H1 (cell line): Measurements from ENCODE around the gene TMEM163. TPM values are rescaled to one million over a fixed set of nuclear protein-coding genes. Genes with fewer than 3 reads are reported as not detected.

Experiments
- polyA plus RNA-seq, 7 experiments: library from polyadenylated mRNA; depleted of rRNA in 3 of 7; stranded (reverse) in 5 of 7; unstranded in 2 of 7; fragments of >200 nt in 5 of 7; fragments of 200-250 nt in 2 of 7; gene quantifications; 1 replicate in 5 of 7; 2 replicates in 1 of 7; 4 replicates in 1 of 7; pipeline versions ENCODE4 v1.2.1 to v1.2.3, GENCODE V29; 2011 to 2013; ENCODE audit warnings: missing spikeins in 2 of 7, mixed read lengths in 2 of 7
- total RNA-seq: library from RNA; stranded (reverse); fragmentation: NEBNext Ultra II Directional; extraction: Animal tissue kit (Norgen Biotek cat#: 25700); gene quantifications from 2 replicates; pipeline ENCODE4 v1.2.1, GENCODE V29; 2021
- TF ChIP-seq, protein P1 (sequence below), 3 experiments: IDR thresholded peaks; 1 replicate in 2 of 3; 2 replicates in 1 of 3; pipeline versions ENCODE4 v1.5.1 to v1.6.1; 2011; ENCODE audit warnings: low read length in 3 of 3, mild to moderate bottlenecking in 3 of 3, inconsistent platforms in 2 of 3, low read depth in 1 of 3, moderate library complexity in 1 of 3; ENCODE audit not compliant: insufficient read depth in 1 of 3; ENCODE audit errors: control extremely low read depth in 1 of 3

The TMEM163 gene
- total and polyA plus RNA-seq, 2 of the 8 experiments (the other 6 are each of a cell fraction or from before 2014, with no cell fraction given), result 2.8 to 3.2 TPM

GRCh38 chr2:134416018-134416417 is 302.8 kb downstream of the TMEM163 start (continued):
- TF ChIP-seq, protein P1, sequence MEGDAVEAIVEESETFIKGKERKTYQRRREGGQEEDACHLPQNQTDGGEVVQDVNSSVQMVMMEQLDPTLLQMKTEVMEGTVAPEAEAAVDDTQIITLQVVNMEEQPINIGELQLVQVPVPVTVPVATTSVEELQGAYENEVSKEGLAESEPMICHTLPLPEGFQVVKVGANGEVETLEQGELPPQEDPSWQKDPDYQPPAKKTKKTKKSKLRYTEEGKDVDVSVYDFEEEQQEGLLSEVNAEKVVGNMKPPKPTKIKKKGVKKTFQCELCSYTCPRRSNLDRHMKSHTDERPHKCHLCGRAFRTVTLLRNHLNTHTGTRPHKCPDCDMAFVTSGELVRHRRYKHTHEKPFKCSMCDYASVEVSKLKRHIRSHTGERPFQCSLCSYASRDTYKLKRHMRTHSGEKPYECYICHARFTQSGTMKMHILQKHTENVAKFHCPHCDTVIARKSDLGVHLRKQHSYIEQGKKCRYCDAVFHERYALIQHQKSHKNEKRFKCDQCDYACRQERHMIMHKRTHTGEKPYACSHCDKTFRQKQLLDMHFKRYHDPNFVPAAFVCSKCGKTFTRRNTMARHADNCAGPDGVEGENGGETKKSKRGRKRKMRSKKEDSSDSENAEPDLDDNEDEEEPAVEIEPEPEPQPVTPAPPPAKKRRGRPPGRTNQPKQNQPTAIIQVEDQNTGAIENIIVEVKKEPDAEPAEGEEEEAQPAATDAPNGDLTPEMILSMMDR (IDR thresholded peaks at IDR 0.05; ENCODE audit: control extremely low read depth in 1 of 3, insufficient read depth in 1 of 3, low read depth in 1 of 3, low read length in 3 of 3), result no peak
